AG09309 (cell line): ENCODE results near the gene TCF7.
"Not testable (repeated sequence)": the region's sequence is repeated elsewhere in the genome, so short reads cannot be mapped to it uniquely, and the experiment has no call there.

Source experiments
- DNase-seq: peaks from one replicate; pipeline ENCODE4 v3.0.0-alpha.2; 2010; ENCODE audit warnings: low read depth
- H3K4me3 ChIP-seq: 2 replicates; pipeline ENCODE4 v1.5.1; 2011; ENCODE audit warnings: mild to moderate bottlenecking, low read depth, low read length, moderate library complexity; ENCODE audit not compliant: control insufficient read depth
- CTCF ChIP-seq: IDR thresholded peaks from 2 replicates; pipeline ENCODE4 v1.5.1; 2011; ENCODE audit warnings: mild to moderate bottlenecking, low read depth, low read length, inconsistent platforms; ENCODE audit not compliant: insufficient read depth, control insufficient read depth; ENCODE audit errors: missing control alignments

The TCF7 gene

DNA sequence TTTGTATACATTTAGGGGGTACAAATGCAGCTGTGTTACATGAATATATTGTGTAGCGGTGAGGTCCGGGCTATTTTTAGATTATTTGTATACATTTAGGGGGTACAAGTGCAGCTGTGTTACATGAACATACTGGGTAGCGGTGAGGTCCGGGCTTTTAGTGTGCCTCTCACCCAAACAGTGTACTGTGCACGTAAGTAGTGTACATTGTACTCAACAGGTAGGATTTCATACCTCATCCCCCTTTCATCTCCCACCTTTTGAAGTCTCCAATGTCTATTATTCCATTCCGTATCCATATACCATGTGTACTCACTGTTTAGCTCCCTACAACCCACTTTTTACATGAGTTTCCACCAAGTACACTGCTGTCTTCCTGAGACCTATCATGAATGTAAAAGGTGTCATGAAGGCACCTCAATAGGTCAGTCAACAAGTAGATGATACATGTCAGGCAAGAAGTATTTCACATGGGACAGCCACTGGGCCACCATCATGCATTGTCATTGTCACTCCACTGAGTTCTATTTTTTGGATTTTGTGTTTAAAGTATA, 34.6 kb downstream of the TCF7 start:
- no peak for TF ChIP-seq CTCF
- no peak overlapping the region for H3K4me3 ChIP-seq
- DNase-seq: no peak

- no peak for DNase-seq
- no peak for TF ChIP-seq CTCF
- H3K4me3 ChIP-seq: no peak overlapping the region
Measured at GRCh38 chr5:134149571-134150303, 35.3 kb downstream of the TCF7 start.

DNA sequence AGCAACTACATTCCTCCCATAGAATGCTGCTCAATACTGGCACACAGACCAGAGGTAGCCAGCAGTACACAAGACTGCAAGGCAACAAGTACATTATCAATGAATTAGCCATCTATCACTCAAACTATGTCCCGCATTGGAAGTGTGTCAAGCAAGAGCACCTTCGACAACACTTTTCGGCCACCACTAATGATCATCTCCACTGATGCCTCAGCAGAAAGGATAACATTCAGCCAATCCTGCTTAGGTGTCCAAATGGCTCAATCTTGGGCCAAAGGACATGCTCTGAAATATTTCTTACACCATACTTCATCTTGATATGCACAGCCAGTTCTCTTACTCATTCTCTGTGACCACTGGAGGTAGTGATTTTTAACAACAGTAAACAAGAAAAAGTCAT, 37.2 kb downstream of the TCF7 start:
- no peak overlapping the region for H3K4me3 ChIP-seq
- no peak for TF ChIP-seq CTCF
- no peak for DNase-seq

DNA sequence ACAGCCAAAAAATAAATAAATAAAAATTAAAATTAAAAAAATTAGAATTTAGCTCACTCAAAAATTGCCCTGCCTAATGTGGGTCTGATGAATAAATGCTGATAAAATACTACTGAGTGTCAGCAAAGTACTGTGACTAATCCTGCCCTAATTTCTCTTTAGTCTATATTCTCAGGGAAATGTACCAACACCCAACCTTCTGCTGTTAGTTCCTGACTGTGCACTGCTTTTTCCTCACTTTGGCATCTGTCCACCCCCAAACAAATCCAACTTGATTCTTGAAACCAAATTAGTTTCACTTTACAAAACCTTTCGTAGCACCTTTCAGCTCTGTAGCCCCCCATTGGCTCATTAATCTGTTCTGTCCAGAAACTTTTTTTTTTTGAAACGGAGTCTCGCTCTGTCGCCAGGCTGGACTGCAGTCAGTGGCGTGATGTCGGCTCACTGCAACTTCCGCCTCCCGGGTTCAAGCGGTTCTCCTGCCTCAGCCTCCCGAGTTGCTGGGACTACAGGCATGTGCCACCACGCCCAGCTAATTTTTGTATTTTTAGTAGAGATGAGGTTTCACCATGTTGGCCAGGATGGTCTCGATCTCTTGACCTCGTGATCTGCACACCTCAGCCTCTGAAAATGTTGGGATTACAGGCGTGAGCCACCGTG, 37.8 kb downstream of the TCF7 start:
- not testable (repeated sequence) for H3K4me3 ChIP-seq, DNase-seq

DNA sequence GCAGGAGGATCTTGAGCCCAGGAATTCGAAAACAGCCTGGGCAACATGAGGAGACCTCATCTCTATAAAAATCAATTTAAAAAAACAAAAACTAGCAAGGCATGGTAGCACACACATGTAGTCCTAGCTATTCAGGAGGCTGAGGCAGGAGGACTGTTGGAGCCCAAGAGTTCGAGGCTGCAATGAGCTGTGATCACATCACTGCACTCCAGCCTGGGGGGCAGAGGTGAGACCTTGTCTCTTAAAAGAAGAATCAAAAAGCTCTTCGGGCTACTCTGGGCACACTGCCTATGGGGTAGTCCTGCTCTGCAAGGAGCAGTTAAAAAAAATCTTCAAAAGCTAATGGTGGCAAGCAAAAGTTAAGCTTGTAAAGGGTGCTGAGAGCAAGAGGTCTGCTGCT, 38.8 kb downstream of the TCF7 start:
- TF ChIP-seq CTCF: no peak
- no peak overlapping the region for H3K4me3 ChIP-seq
- no peak for DNase-seq

DNA sequence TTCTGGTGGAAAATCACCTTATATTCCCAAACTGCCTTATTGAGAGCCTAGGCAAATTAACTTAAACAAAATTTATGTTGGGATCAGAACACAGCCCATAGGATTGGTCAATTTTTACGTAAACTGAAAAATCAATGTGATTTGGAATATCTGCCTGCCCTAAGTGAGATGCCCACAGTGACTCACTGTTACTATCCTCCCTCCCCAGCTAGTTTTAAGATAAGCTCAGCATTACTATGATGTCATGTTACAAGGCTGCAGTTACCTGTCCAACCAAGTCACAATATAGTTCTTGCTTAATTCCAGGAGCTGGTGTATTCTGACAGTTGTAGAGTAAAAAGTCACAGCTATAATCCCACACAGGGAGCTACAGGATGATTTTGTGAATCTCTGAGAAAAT, 39.2 kb downstream of the TCF7 start:
- no peak overlapping the region for H3K4me3 ChIP-seq
- DNase-seq: no peak
- no peak for TF ChIP-seq CTCF
